Natural killer cell (primary cell): Measurements from ENCODE around the gene TMEM109. TPM values are rescaled to one million over a fixed set of nuclear protein-coding genes. Genes with fewer than 3 reads are reported as not detected.

Experiments used
- ATAC-seq, 3 donors: fragments of 150-1000 bp in 2 of 3; fragments of 200-7000 bp in 1 of 3; cut with Tn5 transposase; 1 replicate in 1 of 3; 2 replicates in 2 of 3; pipeline ENCODE4 v1.10.0; 2021; ENCODE audit warnings: mild to moderate bottlenecking in 2 of 3, moderate library complexity in 2 of 3
- DNase-seq, 2 donors: peaks; one replicate each; pipeline versions ENCODE4 v3.0.0 to v3.0.0-alpha.2; 2013 to 2021; ENCODE audit warnings: mixed read lengths in 1 of 2
- H3K27ac ChIP-seq: one replicate; pipeline ENCODE4 v1.5.1; 2013; ENCODE audit warnings: mild to moderate bottlenecking, low read length
- H3K27me3 ChIP-seq: one replicate; pipeline ENCODE4 v1.6.1; 2013; ENCODE audit warnings: low read length; ENCODE audit not compliant: control insufficient read depth, insufficient read depth
- H3K36me3 ChIP-seq: one replicate; pipeline ENCODE4 v1.6.1; 2013; ENCODE audit warnings: low read length; ENCODE audit not compliant: control insufficient read depth, insufficient read depth
- H3K4me1 ChIP-seq: one replicate; pipeline ENCODE4 v1.6.1; 2013; ENCODE audit warnings: low read length; ENCODE audit not compliant: control insufficient read depth, insufficient read depth
- H3K4me3 ChIP-seq: one replicate; pipeline ENCODE4 v1.5.1; 2013; ENCODE audit warnings: low read length
- H3K9me3 ChIP-seq: one replicate; pipeline ENCODE4 v1.6.1; 2013; ENCODE audit warnings: low read length; ENCODE audit not compliant: control insufficient read depth, insufficient read depth
- H3K27ac Mint-ChIP-seq, 2 donors: one replicate each; pipeline ENCODE4 v1.8.0; 2022; ENCODE audit warnings: mild to moderate bottlenecking in 2 of 2, mixed read lengths in 2 of 2, moderate library complexity in 1 of 2
- H3K27me3 Mint-ChIP-seq, 2 donors: one replicate each; pipeline ENCODE4 v1.8.0; 2022; ENCODE audit warnings: low read depth in 2 of 2, mixed read lengths in 2 of 2
- H3K36me3 Mint-ChIP-seq: one replicate; pipeline ENCODE4 v1.8.0; 2022; ENCODE audit warnings: mixed read lengths
- H3K4me1 Mint-ChIP-seq, 2 donors: one replicate each; pipeline ENCODE4 v1.8.0; 2022; ENCODE audit warnings: mixed read lengths in 2 of 2
- H3K4me3 Mint-ChIP-seq: one replicate; pipeline ENCODE4 v1.8.0; 2022; ENCODE audit warnings: mild to moderate bottlenecking, moderate library complexity, mixed read lengths
- H3K9me3 Mint-ChIP-seq, 2 donors: one replicate each; pipeline ENCODE4 v1.8.0; 2022; ENCODE audit warnings: mixed read lengths in 2 of 2
- WGBS: methylation state at CpG from one replicate; pipeline ENCODE4 v1.1.7; 2013; ENCODE audit warnings: missing lambda C conversion rate; ENCODE audit not compliant: insufficient coverage; 5-methylcytosine and 5-hydroxymethylcytosine counted together
- intact Hi-C: fragments of 100-400 bp; cut with micrococcal nuclease; formaldehyde crosslinking; loops from one replicate; pipeline ENCODE4 v1.14.2; 2022
- total RNA-seq, 4 donors: library from RNA; stranded (reverse); fragments of 120-200 nt in 1 of 4; gene quantifications; one replicate each; pipeline versions ENCODE4 v1.2.3 to v1.2.4, GENCODE V29; 2013 to 2022
- TF ChIP-seq, protein P1 (sequence below): fragments of 200-600 bp; IDR thresholded peaks from one replicate; pipeline ENCODE4 v1.8.0; 2022; ENCODE audit warnings: antibody characterized with exemption

TMEM109 gene
- total RNA-seq, 3 donors from 2014 or later (not counting 1 experiment from before 2014, with no cell fraction given): 89.3 to 102 (median 96.8) TPM

DNA sequence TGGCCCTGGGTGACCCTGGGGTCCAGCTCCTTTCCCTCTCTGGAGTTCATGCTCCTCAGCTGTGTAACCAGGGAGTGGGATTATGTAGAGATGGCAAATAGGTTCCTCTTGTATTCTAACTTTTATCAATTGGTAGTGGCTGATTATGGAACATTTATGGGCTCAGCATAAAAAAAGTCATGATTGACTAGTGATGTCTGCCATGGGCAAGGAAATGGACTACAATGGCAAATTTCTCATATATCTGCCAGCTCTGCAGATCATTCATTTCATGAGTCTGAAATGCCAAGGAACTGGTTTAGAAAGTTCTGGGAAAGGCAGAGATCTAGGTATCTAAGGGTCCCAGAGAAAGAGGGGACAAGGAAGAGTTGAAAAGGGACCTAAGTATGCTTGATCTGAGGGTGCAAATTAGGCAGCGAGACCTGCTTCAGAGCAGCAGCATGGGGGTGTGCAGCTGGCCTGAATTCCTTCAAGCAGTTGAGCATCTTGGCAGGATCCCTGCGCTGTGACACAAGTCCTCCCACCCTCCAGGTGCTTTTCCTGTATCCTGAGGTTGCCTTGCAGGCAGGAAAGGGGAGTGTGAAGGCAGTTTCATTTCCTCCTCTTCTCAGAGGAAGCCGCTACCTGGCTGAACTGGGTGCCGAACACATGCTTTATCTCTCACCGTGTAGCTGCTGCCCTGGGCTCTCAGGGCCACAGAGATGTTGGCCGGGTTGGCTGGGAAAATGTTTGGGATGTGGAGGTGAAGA is 27.6 kb downstream of the TMEM109 start:
- Mint-ChIP-seq H3K27me3 (peaks cover 0 to 6% of the 10 kb centered on the region in 2 donors), H3K27ac (no peak overlapping the region), H3K4me1 (no peaks in the 10 kb centered on the region), H3K4me3 (no peak overlapping the region), H3K36me3 (no peaks in the 10 kb centered on the region), H3K9me3 (no peaks in the 10 kb centered on the region)
- Histone ChIP-seq H3K27me3 (no peaks in the 10 kb centered on the region), H3K27ac (no peak overlapping the region), H3K4me1 (no peaks in the 10 kb centered on the region), H3K36me3 (no peaks in the 10 kb centered on the region), H3K4me3 (no peak overlapping the region), H3K9me3 (no peaks in the 10 kb centered on the region)
- DNase-seq (no peak), ATAC-seq (no peak)
- 73% methylated on average over 5 of the region's 6 CpGs for WGBS
- TF ChIP-seq, protein P1, sequence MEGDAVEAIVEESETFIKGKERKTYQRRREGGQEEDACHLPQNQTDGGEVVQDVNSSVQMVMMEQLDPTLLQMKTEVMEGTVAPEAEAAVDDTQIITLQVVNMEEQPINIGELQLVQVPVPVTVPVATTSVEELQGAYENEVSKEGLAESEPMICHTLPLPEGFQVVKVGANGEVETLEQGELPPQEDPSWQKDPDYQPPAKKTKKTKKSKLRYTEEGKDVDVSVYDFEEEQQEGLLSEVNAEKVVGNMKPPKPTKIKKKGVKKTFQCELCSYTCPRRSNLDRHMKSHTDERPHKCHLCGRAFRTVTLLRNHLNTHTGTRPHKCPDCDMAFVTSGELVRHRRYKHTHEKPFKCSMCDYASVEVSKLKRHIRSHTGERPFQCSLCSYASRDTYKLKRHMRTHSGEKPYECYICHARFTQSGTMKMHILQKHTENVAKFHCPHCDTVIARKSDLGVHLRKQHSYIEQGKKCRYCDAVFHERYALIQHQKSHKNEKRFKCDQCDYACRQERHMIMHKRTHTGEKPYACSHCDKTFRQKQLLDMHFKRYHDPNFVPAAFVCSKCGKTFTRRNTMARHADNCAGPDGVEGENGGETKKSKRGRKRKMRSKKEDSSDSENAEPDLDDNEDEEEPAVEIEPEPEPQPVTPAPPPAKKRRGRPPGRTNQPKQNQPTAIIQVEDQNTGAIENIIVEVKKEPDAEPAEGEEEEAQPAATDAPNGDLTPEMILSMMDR: no peak
- intact Hi-C loops: no loop called here

GRCh38 chr11:60942219-60942618 is 28.3 kb downstream of the TMEM109 start:
- no peak overlapping the region for H3K27ac ChIP-seq
- no peak overlapping the region for H3K4me3 ChIP-seq
- H3K4me3 Mint-ChIP-seq: no peak overlapping the region
- WGBS: 91% methylated on average over 4 of the region's 4 CpGs
- no peaks in the 10 kb centered on the region for H3K9me3 Mint-ChIP-seq
- TF ChIP-seq, protein P1: no peak
- intact Hi-C loops: no loop called here
- no peaks in the 10 kb centered on the region for H3K9me3 ChIP-seq
- H3K27me3 ChIP-seq: no peaks in the 10 kb centered on the region
- ATAC-seq (no peak), DNase-seq (no peak)
- H3K4me1 ChIP-seq: no peaks in the 10 kb centered on the region
- no peak overlapping the region for H3K27ac Mint-ChIP-seq
- no peaks in the 10 kb centered on the region for H3K36me3 Mint-ChIP-seq
- H3K36me3 ChIP-seq: no peaks in the 10 kb centered on the region
- no peaks in the 10 kb centered on the region for H3K4me1 Mint-ChIP-seq
- H3K27me3 Mint-ChIP-seq: peaks cover 0 to 6% of the 10 kb centered on the region in 2 donors

DNA sequence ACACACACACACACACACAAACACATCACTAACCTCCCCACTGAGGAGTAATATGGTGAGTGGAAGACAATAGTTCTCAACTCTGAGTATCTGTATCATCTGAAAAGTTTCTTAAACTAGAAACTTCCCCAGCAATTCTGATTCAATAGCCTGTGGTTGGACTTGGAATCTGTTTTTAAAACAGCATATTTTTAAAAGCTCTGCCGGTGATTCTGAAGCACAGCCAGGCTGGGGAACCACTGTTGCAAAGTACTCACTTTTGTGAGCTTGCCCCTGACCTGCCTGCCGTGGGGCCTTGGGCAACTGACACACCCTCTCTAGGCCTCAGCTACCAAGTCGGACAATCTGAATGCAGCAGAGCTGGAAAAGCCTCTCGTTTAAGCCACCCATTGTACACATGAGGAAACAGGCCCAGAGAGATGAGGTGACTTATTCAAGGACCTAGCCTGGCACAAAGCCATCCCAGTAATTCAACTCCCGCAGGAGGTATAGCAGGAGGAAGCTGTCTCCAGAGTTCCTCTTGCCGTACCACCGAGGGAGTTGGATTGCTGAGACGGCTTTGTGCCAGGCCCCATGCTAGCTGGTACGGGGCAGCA is 29.1 kb downstream of the TMEM109 start:
- H3K27ac Mint-ChIP-seq: no peak overlapping the region
- no peaks in the 10 kb centered on the region for H3K4me1 Mint-ChIP-seq
- H3K4me3 Mint-ChIP-seq: no peak overlapping the region
- Histone ChIP-seq H3K27ac (no peak overlapping the region), H3K9me3 (no peaks in the 10 kb centered on the region), H3K4me1 (no peaks in the 10 kb centered on the region), H3K4me3 (no peak overlapping the region), H3K27me3 (no peaks in the 10 kb centered on the region), H3K36me3 (no peaks in the 10 kb centered on the region)
- TF ChIP-seq, protein P1: no peak
- peaks cover 0 to 6% of the 10 kb centered on the region in 2 donors for H3K27me3 Mint-ChIP-seq
- intact Hi-C loops: no loop called here
- DNase-seq: no peak
- H3K9me3 Mint-ChIP-seq: no peaks in the 10 kb centered on the region
- no peak for ATAC-seq
- 86% methylated on average over 9 of the region's 9 CpGs for WGBS
- no peaks in the 10 kb centered on the region for H3K36me3 Mint-ChIP-seq
